ENCODE data around the gene CHRND.

CHRND gene

DNA sequence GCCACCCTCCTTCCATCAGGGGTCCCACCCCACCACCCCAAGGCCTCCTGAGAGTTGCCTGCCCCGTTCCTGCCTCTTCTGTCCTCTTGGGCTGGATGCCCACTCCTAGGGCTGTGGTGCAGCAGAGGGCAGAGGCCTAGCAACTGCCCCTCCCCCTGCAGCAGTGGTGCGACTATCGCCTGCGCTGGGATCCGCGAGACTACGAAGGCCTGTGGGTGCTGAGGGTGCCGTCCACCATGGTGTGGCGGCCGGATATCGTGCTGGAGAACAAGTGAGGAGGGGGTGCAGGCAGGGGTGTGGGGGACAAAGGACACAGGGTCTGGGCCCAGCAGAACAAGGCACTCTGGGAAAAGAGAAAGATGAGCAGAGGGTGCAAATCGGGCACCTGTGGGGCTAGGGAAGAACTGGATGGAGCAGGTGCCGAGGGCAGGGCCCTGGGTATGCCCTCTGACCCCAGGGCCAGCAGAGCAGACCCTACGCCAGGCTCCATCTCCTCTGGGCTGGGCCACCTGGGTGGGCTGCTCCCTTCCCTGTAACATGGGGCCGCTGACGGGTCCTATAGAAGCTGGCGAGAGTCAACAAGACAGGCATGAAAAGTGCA, 14.6 kb downstream of the CHRND start:
- H3K27ac ChIP-seq: no peak overlapping the region
- no peak for DNase-seq (ENCODE audit: low read depth, low spot score)

GRCh38 chr2:232541195-232541960, 15.4 kb downstream of the CHRND start:
- DNase-seq (ENCODE audit: low read depth, low spot score): no peak
- no peak overlapping the region for H3K27ac ChIP-seq

GRCh38 chr2:232541961-232542714, 16.2 kb downstream of the CHRND start:
- H3K27ac ChIP-seq: no peak overlapping the region
- DNase-seq (ENCODE audit: low read depth, low spot score): no peak

GRCh38 chr2:232542715-232543467, 16.9 kb downstream of the CHRND start:
- DNase-seq (ENCODE audit: low read depth, low spot score): no peak
- no peak overlapping the region for H3K27ac ChIP-seq

GRCh38 chr2:232543491-232543890, 17.5 kb downstream of the CHRND start:
- no peak for DNase-seq (ENCODE audit: low read depth, low spot score)
- no peak overlapping the region for H3K27ac ChIP-seq

GRCh38 chr2:232543928-232544631, 18.1 kb downstream of the CHRND start:
- DNase-seq (ENCODE audit: low read depth, low spot score): no peak
- no peak overlapping the region for H3K27ac ChIP-seq

- DNase-seq (ENCODE audit: low read depth, low spot score): no peak
- no peak overlapping the region for H3K27ac ChIP-seq
These were observed 18.7 kb downstream of the CHRND start for GRCh38 chr2:232544674-232545073.

DNA sequence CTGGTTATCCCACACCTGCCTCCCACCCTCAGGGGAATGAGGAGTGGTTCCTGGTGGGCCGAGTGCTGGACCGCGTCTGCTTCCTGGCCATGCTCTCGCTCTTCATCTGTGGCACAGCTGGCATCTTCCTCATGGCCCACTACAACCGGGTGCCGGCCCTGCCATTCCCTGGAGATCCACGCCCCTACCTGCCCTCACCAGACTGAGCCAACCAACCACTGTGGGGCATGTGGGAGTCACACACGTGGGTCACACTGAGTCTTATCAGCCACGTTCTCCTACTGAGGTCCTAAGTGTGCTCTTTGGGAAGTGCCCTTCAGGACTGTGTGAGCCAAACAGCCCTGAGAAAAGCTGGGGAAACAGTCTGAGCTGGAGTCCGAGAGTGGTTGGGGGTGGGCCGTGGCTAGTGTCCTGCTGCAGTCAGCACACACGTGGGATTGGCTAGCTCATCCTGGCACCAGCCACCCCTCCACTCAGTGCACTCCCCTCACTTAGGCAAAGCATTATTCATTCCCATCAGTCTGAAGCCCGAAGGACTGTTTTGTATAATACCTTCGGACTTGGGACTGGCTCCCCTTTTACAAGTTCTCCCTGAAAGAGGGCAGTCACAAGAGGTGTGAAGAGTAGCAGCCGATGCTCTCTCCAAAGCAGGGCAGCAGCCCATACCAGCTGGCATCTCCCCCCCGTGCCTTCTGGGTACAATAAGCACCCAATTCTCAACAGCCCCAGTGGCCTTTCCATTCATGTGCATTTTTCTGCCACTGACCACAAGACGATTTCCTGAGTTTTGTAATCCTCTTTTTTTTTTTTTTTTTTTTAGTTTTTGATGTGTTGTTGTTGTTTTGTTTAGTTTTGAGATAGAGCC, 19.8 kb downstream of the CHRND start:
- DNase-seq (ENCODE audit: low read depth, low spot score): no peak
- no peak overlapping the region for H3K27ac ChIP-seq

- DNase-seq (ENCODE audit: low read depth, low spot score): no peak
- no peak overlapping the region for H3K27ac ChIP-seq
These were observed 22.0 kb downstream of the CHRND start for GRCh38 chr2:232547991-232548390.

- H3K27ac ChIP-seq: peak overlapping the region; percentile 89
- DNase-seq (ENCODE audit: low read depth, low spot score): no peak
These were observed 23.8 kb downstream of the CHRND start for GRCh38 chr2:232549655-232550353.

DNA sequence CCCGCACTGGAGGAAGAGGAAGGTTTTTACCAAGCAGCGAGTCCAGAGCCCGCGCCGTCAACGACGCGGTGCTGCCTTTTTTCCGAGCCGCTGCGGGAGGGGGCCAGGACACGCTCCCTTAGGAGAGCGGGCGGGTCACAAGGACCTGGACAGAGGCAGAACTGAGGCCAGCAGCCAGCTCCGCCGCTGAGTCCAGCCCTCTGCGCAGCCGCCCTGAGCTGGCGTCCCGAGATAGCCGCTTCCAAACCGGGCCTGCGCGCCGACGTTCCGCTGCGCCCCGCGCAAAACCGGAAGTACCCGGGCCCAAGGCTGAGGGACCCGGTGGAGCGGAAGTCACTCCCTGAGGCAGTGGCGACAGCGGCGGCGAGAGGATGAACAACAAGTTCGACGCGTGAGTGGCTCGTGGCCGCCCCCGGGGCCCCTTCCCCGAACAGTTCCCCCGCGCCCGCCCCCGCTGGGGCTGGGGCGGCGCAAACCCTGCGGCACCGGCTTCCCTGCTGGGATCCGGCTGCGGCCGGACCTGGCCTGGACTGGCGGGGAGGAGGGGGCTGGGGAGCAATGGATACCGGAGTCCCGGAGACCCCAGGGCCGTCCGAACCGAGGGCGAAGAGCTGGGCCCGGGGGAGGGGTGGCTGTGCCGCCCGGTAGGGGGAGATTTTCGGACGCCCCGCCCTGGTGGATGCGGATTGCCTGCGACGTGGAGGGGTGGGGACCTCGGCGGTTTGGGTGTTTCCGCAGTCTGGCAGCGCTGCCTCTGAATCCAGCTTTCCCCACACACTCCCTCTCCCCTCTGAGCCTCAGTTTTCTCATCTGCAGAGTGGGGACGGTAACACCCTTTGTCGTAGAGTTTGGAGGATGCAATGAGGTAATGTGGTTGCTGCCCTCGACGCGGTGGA, 24.6 kb downstream of the CHRND start, which contains the start of the genes EIF4E2 and TIGD1:
EIF4E2 (plus strand) TSS at position 336 of the 896 bp plus-strand sequence; CDS start at position 372, 36 bp downstream.
TIGD1 (minus strand) TSS at position 204 of the 896 bp plus-strand sequence. CDS start 675 bp downstream, outside the sequence.
- DNase-seq (ENCODE audit: low read depth, low spot score): peak; percentile 56

GRCh38 chr2:232551250-232551638, 25.3 kb downstream of the CHRND start:
- DNase-seq (ENCODE audit: low read depth, low spot score): no peak
- H3K27ac ChIP-seq: peak overlapping the region; percentile 89

More for the DNA sequence above, 24.6 kb downstream of the CHRND start, which contains the start of the genes EIF4E2 and TIGD1:
- peak within 1 kb of the TSS; percentile 89 for H3K27ac ChIP-seq

DNA sequence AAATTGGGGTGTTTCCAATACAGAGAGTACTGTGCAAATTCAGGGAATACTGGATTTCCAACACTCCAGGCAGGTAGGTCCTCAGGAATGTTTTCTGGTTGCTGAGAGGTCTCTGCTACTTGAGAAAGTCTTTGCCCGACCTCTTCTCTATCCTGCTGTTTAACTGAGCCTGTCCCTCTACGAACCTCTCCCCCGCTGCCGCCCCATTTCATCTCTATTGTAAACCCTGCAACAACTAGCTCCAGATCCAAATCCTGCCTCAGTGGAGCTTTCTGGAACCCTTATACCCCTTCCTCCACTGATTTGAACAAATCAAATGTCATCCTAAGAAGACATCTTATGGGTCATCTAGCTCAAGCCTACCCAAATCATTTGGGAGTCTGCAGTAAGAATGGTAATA, 25.8 kb downstream of the CHRND start:
- DNase-seq (ENCODE audit: low read depth, low spot score): no peak
- no peak overlapping the region for H3K27ac ChIP-seq

DNA sequence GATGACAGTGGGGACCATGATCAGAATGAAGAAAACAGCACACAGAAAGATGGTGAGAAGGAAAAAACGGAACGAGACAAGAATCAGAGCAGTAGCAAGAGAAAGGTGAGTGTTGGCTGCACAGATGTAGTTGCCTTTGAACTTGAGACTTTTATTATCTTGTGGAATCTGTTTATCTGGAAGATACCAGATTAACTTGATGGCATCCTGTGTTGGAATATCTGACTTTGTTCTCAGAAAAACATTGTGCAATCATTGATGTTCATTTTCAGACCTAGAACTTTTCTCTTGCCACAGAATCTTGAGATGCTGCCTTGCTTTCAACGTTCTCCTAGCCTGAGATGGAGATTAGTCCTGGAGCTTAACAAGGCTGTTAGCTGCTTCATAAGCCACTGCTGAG, 30.5 kb downstream of the CHRND start:
- H3K27ac ChIP-seq: no peak overlapping the region
- DNase-seq (ENCODE audit: low read depth, low spot score): no peak

DNA sequence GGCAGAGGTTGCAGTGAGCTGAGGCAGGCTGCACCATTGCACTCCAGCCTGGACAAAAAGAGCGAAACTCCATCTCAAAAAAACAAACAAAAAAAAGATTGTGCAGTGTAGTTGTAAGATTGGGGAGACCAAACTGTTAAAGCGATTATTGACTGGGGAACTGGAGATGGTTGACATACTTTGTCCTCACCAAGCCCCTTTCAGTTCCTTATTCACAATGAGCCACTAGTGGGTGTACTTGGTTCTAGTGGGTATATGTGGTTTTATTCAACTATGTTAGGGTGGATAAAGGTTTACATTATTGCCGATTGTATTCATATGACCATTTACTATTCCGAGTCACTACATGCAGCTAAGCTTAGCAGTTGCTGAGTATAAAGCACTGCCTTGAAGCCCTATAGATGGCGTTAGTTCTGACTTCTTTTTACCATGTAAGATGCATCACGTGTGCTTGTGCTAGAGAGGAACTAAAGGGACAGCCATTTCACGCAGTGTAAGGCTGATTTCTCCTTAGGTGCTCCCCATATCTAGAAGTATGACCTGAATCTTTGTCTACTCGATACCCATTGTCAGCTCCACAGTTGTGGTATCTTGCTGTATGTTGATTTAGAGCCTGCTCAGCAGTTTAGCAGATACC, 36.7 kb downstream of the CHRND start:
- no peak for DNase-seq (ENCODE audit: low read depth, low spot score)
- H3K27ac ChIP-seq: peak overlapping the region; percentile 3

- DNase-seq (ENCODE audit: low read depth, low spot score): peak; percentile 53
- peak overlapping the region; percentile 3 for H3K27ac ChIP-seq
These were observed 37.6 kb downstream of the CHRND start for GRCh38 chr2:232563580-232563979.

GRCh38 chr2:232567721-232568120, 41.8 kb downstream of the CHRND start:
- peak overlapping the region; percentile 50 for H3K27ac ChIP-seq
- DNase-seq (ENCODE audit: low read depth, low spot score): no peak
